ENCODE data around the gene FXYD6.

The FXYD6 gene

GRCh38 chr11:117830674-117831351, 45.6 kb downstream of the FXYD6 start:
- Mint-ChIP-seq H3K4me1 (ENCODE audit: low read depth) (peaks cover 60% of the 10 kb centered on the region), H3K36me3 (ENCODE audit: low read depth) (no peaks in the 10 kb centered on the region), H3K27ac (peak overlapping the region; percentile 68), H3K4me3 (no peak overlapping the region), H3K27me3 (no peaks in the 10 kb centered on the region), H3K9me3 (no peaks in the 10 kb centered on the region)

DNA sequence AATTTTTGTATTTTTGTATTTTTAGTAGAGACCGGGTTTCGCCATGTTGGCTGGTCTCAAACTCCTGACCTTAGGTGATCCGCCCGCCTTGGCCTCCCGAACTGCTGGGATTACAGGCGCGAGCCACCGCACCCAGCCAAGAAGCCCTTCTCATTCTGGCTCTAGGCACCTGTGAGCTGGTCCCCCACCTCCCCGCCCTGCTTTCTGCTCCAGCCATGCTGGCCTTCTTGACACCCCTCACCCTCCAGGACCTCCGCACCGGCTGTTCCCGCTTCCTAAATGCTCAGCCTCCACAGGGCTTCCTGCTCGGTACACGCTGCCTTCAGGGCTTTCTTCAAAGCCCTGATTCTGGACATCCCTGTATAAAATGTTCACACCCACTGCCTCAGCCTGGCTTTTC, 46.4 kb downstream of the FXYD6 start:
- H3K9me3 Mint-ChIP-seq, result no peaks in the 10 kb centered on the region

DNA sequence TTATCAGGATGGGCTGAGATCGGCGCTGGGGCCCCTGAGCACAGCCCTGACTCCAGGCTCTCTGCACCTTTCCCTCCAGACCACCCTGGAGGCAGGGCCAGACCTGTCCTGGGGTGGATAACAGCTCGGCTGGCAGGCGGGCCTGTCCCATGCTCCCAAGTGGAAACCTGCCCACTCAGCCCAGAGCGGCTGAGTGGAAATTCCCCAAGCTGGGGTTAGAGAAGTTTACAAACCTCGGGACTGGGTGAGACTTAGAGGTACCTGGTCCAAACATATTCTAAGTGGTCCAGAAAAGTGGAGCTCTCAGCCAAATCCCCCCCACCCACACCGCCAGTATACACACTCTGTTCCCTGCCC, 47.1 kb downstream of the FXYD6 start:
- Mint-ChIP-seq H3K4me1 (ENCODE audit: low read depth) (peaks cover 75% of the 10 kb centered on the region), H3K9me3 (no peaks in the 10 kb centered on the region), H3K4me3 (peak overlapping the region; percentile 37), H3K36me3 (ENCODE audit: low read depth) (no peaks in the 10 kb centered on the region), H3K27ac (peak overlapping the region; percentile 80), H3K27me3 (no peaks in the 10 kb centered on the region)

More for the DNA sequence above, 46.4 kb downstream of the FXYD6 start:
- Mint-ChIP-seq H3K36me3 (ENCODE audit: low read depth) (no peaks in the 10 kb centered on the region), H3K27me3 (no peaks in the 10 kb centered on the region), H3K4me3 (peak overlapping the region; percentile 20), H3K4me1 (ENCODE audit: low read depth) (peaks cover 68% of the 10 kb centered on the region), H3K27ac (peak overlapping the region; percentile 68)

- no peaks in the 10 kb centered on the region for H3K9me3 Mint-ChIP-seq
- H3K4me1 Mint-ChIP-seq (ENCODE audit: low read depth), result peaks cover 80% of the 10 kb centered on the region
- H3K27ac Mint-ChIP-seq, result peak overlapping the region; percentile 80
- peak overlapping the region; percentile 39 for H3K4me3 Mint-ChIP-seq
- H3K36me3 Mint-ChIP-seq (ENCODE audit: low read depth), result no peaks in the 10 kb centered on the region
- no peaks in the 10 kb centered on the region for H3K27me3 Mint-ChIP-seq
Observed at GRCh38 chr11:117828611-117829368, 47.7 kb downstream of the FXYD6 start.

DNA sequence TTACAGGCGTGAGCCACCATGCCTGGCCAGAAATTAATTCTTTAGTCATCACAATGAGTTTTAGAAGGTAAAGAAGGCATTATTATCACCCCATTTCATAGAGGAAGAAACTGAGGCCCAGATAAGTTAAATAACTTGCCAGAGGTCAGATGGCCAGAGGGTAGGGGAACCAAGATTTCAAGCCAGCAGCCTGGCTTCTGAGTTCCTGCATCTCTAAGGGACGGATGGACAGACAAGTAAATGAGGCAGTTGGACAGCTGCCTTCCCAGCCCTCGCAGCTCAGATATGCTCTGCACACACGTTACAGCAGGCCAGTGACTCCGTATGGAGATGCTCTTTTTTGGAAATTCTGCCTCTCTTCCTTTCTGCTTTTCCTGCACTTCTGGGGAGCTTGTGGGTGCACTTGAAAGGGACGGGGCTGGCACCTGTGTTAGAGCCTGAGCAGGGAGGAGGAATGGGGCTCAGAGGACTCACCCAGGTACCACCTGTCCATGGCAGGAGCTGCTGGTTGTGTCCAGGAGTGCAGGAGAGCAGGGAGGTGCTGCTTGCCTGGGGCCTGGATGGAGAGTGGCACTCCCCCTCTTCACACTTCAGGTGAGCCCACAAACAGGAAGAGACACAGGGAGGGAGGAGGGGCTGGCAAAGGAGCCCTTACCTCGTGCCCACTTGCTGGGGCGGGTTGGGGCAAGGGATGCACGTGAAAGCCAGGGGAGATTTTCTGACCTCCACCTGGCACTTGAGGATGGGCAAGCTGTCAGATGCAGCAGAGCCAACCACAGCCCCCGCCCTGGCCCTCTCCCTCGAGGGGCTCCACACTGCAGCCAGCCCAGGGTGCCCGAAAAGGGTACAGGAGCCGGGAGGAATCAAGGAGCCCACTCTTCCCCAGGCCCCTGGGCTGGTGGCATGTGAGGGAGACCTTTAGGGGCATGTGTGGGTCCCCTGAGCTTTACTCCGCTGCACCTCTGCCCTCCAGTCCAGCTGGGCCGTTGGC, 48.6 kb downstream of the FXYD6 start:
- H3K4me1 Mint-ChIP-seq (ENCODE audit: low read depth), result peaks cover 90% of the 10 kb centered on the region
- peak overlapping the region; percentile 80 for H3K27ac Mint-ChIP-seq
- H3K27me3 Mint-ChIP-seq, result no peaks in the 10 kb centered on the region
- no peaks in the 10 kb centered on the region for H3K9me3 Mint-ChIP-seq
- no peaks in the 10 kb centered on the region for H3K36me3 Mint-ChIP-seq (ENCODE audit: low read depth)
- peak overlapping the region; percentile 27 for H3K4me3 Mint-ChIP-seq

DNA sequence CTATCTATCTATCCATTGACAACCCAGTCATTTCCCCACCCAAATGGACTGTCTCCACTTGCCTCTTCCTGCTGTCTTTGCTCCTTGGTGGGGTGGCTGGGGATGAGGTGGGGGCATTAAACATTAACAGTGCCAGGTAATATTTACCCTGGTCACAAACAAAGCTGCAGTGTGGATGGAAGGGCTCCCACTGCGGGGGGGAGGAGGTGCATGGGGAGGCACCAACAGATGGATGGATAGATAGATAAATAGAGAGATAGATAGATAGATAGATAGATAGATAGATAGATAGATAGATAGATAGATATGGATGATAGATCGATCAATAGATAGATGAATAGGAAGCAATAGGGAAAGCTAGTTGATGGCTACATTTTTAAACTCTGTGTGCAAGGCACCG, 49.6 kb downstream of the FXYD6 start:
- Mint-ChIP-seq H3K4me1 (ENCODE audit: low read depth) (peaks cover 96% of the 10 kb centered on the region), H3K4me3 (no peak overlapping the region), H3K9me3 (no peaks in the 10 kb centered on the region), H3K36me3 (ENCODE audit: low read depth) (no peaks in the 10 kb centered on the region), H3K27me3 (no peaks in the 10 kb centered on the region), H3K27ac (no peak overlapping the region)

GRCh38 chr11:117826190-117826570, 50.3 kb downstream of the FXYD6 start:
- Mint-ChIP-seq H3K9me3 (no peaks in the 10 kb centered on the region), H3K36me3 (ENCODE audit: low read depth) (no peaks in the 10 kb centered on the region), H3K4me1 (ENCODE audit: low read depth) (peaks cover 96% of the 10 kb centered on the region), H3K27ac (no peak overlapping the region), H3K27me3 (no peaks in the 10 kb centered on the region), H3K4me3 (no peak overlapping the region)

GRCh38 chr11:117825538-117826189, 50.8 kb downstream of the FXYD6 start:
- no peak overlapping the region for H3K27ac Mint-ChIP-seq
- H3K4me1 Mint-ChIP-seq (ENCODE audit: low read depth), result peaks cover 91% of the 10 kb centered on the region
- no peaks in the 10 kb centered on the region for H3K27me3 Mint-ChIP-seq
- H3K36me3 Mint-ChIP-seq (ENCODE audit: low read depth), result no peaks in the 10 kb centered on the region
- H3K4me3 Mint-ChIP-seq, result no peak overlapping the region
- no peaks in the 10 kb centered on the region for H3K9me3 Mint-ChIP-seq

DNA sequence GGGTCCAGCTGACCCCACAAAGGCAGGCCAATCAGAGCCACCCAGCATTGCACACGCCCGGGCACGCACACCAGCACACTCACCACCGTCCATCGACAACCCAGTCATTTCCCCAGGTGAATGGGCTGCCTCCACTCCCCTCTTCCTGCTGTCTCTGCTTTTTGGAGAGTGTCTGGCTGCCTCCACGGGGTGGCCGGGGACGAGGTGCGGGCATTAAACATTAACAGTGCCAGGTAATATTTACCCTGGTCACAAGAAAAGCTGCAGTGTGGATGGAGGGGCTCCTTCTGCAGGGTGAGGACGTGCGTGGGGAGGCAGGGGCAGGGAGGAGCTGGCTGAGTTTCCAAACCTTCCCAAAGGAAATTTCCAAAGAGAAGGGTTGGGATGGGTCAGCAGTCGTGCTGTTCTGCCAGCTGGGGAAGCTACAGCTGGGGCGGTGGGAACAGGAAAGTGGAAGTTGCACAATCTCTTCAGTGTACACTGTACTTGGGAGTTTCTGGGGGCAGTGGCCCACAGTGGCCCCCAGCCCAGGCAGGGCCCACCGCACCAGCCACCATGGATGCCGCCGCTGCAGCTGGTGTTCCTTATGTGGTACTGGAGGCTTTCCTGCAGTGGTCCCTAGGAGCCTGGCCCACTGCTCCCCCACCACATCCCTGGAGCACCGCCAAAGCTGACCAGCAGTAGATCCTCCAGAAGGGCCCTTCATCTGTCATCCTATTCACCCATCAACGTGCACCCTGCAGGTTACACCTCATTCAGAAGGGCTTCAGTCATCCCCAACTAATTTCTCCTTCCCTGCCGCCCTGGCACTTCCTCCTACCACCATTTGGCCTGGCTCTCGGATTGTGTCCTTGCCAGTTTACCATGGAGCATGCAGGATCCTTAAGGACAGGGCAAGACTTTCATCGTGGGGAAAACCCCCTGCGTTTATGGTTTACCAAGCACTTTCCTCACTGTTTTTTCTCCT, 51.6 kb downstream of the FXYD6 start, which contains the start of gene FXYD2:
Gene FXYD2, minus strand, starts transcription at position 174 of the 967 bp plus-strand sequence. Its CDS starts 66 bp downstream, at position 108.
- Mint-ChIP-seq H3K4me3 (peak within 1 kb of the TSS; percentile 48), H3K27me3 (no peaks in the 10 kb centered on the region), H3K36me3 (ENCODE audit: low read depth) (no peaks in the 10 kb centered on the region), H3K27ac (peak within 1 kb of the TSS; percentile 85), H3K4me1 (ENCODE audit: low read depth) (peaks cover 85% of the 10 kb centered on the region), H3K9me3 (no peaks in the 10 kb centered on the region)

DNA sequence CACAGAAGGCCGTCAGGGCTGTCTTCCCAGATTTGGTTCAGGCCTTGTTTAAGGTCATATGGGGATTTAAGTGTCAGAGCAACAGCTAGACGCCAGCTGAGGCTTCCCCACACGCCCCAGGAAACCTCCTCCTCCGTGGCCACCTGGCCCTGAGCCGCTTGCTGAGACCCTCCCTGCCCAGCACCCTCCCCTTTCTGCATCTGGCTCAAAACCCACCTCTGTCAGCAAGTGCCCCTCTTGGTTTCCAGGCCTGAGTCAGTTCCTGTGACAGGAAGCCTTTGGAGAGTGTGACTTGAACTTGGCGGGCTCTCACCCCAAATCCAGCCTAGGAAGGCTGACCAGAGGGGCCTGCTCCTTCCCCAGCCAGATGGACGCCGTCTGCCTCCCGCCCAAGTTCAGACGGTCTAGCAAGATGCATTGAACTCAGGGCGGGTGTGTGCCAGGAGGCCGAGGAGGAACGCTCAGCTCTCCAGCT, 52.5 kb downstream of the FXYD6 start:
- no peaks in the 10 kb centered on the region for H3K27me3 Mint-ChIP-seq
- peak overlapping the region; percentile 85 for H3K27ac Mint-ChIP-seq
- peaks cover 81% of the 10 kb centered on the region for H3K4me1 Mint-ChIP-seq (ENCODE audit: low read depth)
- H3K9me3 Mint-ChIP-seq, result no peaks in the 10 kb centered on the region
- no peaks in the 10 kb centered on the region for H3K36me3 Mint-ChIP-seq (ENCODE audit: low read depth)
- H3K4me3 Mint-ChIP-seq, result peak overlapping the region; percentile 48

DNA sequence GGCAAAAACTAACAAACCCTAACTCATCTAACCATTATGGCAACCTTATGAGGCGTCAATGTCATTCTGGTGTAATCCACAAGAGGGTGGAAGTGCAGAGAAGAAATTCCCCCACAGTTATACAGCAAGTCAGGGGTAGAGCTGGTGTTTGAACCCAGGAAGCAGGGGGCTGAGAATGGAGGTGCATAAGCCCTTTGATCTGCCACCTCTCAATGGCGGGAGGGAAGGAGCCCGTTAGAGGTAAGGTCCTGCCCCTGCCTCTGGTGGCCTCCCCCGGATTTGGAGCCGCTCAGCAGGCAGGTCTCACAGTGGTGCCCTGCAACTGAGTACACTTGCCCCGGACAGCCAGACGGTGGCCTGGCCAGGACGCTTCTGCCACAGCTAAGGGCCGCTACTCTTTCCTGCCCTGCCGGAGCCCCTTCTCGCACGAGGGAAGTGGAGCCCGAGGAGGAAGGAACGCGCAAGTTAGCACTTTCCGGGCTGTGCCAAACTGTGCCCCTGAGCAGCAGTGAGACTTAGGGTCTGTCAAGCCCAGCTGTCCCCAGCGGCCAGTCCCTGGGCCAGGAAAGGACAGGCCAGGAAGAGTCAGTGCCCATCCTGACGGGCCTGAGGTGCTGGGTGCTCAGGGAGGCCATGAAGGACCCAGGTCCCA, 53.0 kb downstream of the FXYD6 start:
- Mint-ChIP-seq H3K27ac (peak overlapping the region; percentile 85), H3K4me3 (peak overlapping the region; percentile 48), H3K36me3 (ENCODE audit: low read depth) (no peaks in the 10 kb centered on the region), H3K9me3 (no peaks in the 10 kb centered on the region), H3K4me1 (ENCODE audit: low read depth) (peaks cover 81% of the 10 kb centered on the region), H3K27me3 (no peaks in the 10 kb centered on the region)

DNA sequence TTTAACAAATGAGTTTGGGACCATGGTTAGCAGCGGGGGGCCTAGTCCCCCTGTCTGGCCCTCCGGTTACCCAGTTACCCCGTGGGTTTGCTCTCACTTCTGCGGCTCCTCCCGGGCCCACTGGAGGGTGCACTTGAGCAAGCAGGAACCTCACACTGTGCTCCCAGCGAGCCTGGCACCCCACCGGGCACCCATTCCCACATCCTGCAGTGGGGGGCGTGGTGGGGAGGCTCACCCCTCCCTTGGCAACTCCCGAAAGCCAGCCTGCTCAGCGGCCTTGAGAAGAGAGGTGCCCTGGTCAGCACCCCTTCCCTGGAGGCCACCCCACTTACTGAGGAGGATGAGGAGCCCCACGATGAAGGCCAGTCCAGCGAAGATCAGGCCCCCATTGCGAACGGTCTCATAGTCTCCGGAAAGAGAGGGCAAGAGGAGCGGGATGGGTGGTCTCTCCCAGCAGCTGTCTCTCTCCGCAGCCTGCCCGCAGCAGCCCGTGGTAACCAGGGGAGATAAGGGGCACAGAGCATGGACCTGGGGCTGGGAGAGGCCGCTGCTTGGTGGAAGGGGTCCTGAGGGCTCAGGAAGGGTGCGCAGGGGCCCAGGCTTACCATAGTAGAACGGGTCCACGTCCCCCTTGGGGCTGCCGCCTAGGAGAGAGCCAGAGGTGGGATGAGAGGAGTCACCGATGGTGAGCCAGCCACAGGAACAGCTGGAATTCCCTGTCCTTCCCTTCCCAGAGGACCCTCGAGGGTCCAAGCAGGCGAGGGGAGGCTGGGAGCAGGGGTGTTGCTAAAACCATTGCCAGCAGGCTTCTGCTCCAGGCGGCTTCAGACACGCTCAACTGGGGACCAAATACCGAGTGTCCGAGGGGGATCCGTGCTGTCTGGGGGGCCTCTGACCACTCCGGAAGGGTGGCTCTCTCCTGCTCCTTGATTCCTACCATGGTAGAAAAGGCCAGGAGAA, 54.1 kb downstream of the FXYD6 start:
- H3K4me1 Mint-ChIP-seq (ENCODE audit: low read depth), result peaks cover 81% of the 10 kb centered on the region

More for the DNA sequence above, 54.1 kb downstream of the FXYD6 start:
- H3K4me3 Mint-ChIP-seq, result peak overlapping the region; percentile 54
- H3K36me3 Mint-ChIP-seq (ENCODE audit: low read depth), result no peaks in the 10 kb centered on the region
- peak overlapping the region; percentile 85 for H3K27ac Mint-ChIP-seq
- no peaks in the 10 kb centered on the region for H3K27me3 Mint-ChIP-seq
- H3K9me3 Mint-ChIP-seq, result no peaks in the 10 kb centered on the region
